Activated naive CD4-positive, alpha-beta T cell treated with anti-CD3 and anti-CD28 coated beads, Interleukin-2, amount 50 U/mL, for 72 hours (primary cell): ENCODE results near the gene SH2D2A. TPM values are rescaled to one million over a fixed set of nuclear protein-coding genes. Genes with fewer than 3 reads are reported as not detected.
A peak's percentile ranks its signal among the peaks of the same experiment; 100 is the strongest.

ENCODE experiments used
- ATAC-seq, 2 donors: fragments of 150-1000 bp; cut with Tn5 transposase; 2 replicates each; pipeline ENCODE4 v1.10.0; 2021; ENCODE audit warnings: mild to moderate bottlenecking in 2 of 2, moderate library complexity in 2 of 2
- DNase-seq, 2 donors: peaks; one replicate each; pipeline ENCODE4 v3.0.0; 2021 to 2022; ENCODE audit warnings: low spot score in 2 of 2
- H3K27ac Mint-ChIP-seq, 2 donors: one replicate each; pipeline ENCODE4 v1.8.0; 2022; ENCODE audit warnings: mild to moderate bottlenecking in 2 of 2, mixed read lengths in 2 of 2
- H3K36me3 Mint-ChIP-seq, 2 donors: one replicate each; pipeline ENCODE4 v1.8.0; 2022; ENCODE audit warnings: mixed read lengths in 2 of 2
- H3K9me3 Mint-ChIP-seq, 2 donors: one replicate each; pipeline ENCODE4 v1.8.0; 2022; ENCODE audit warnings: mixed read lengths in 2 of 2
- total RNA-seq, 2 donors: library from RNA; stranded (reverse); gene quantifications; one replicate each; pipeline ENCODE4 v1.2.3, GENCODE V29; 2022

The SH2D2A gene
- total RNA-seq, result 100 to 1,000 TPM; 186 to 215 TPM

GRCh38 chr1:156816561-156817328 is at the start of gene SH2D2A:
Gene SH2D2A, minus strand, starts transcription at chr1:156816848. Its CDS starts 140 bp downstream, at chr1:156816708.
- peak; percentile 86 to 91 for ATAC-seq
- peaks cover 49 to 60% of the 10 kb centered on the region in 2 donors for H3K36me3 Mint-ChIP-seq
- DNase-seq, result peak; percentile 87 to 94
- H3K9me3 Mint-ChIP-seq, result peaks cover 7 to 10% of the 10 kb centered on the region in 2 donors
- peak within 1 kb of the TSS; percentile 95 to 96 for H3K27ac Mint-ChIP-seq

GRCh38 chr1:156865865-156866248 is 49.2 kb upstream of the SH2D2A start:
- ATAC-seq (no peak), DNase-seq (no peak)
- H3K27ac Mint-ChIP-seq, result no peak overlapping the region
- H3K9me3 Mint-ChIP-seq, result no peaks in the 10 kb centered on the region
- no peaks in the 10 kb centered on the region for H3K36me3 Mint-ChIP-seq

GRCh38 chr1:156865258-156865657 is 48.6 kb upstream of the SH2D2A start:
- DNase-seq (no peak), ATAC-seq (no peak)
- H3K9me3 Mint-ChIP-seq, result no peaks in the 10 kb centered on the region
- H3K36me3 Mint-ChIP-seq, result no peaks in the 10 kb centered on the region
- no peak overlapping the region for H3K27ac Mint-ChIP-seq

- ATAC-seq (no peak), DNase-seq (no peak)
- H3K9me3 Mint-ChIP-seq, result no peaks in the 10 kb centered on the region
- H3K36me3 Mint-ChIP-seq, result no peaks in the 10 kb centered on the region
- no peak overlapping the region for H3K27ac Mint-ChIP-seq
Observed at GRCh38 chr1:156864796-156865195, 48.1 kb upstream of the SH2D2A start.

- Mint-ChIP-seq H3K27ac (peak overlapping the region in 1 of 2 donors; percentile 42), H3K9me3 (no peaks in the 10 kb centered on the region), H3K36me3 (peaks cover 0 to under 1% of the 10 kb centered on the region in 2 donors)
- DNase-seq (no peak), ATAC-seq (no peak)
Observed at GRCh38 chr1:156863631-156864030, 47.0 kb upstream of the SH2D2A start.

- ATAC-seq, result peak; percentile 43 to 61
- no peak for DNase-seq
- Mint-ChIP-seq H3K36me3 (peaks cover 0 to 4% of the 10 kb centered on the region in 2 donors), H3K27ac (peak overlapping the region in 1 of 2 donors; percentile 42), H3K9me3 (no peaks in the 10 kb centered on the region)
Observed at GRCh38 chr1:156862997-156863599, 46.5 kb upstream of the SH2D2A start.

GRCh38 chr1:156862584-156862983 is 45.9 kb upstream of the SH2D2A start:
- Mint-ChIP-seq H3K36me3 (peaks cover 0 to 4% of the 10 kb centered on the region in 2 donors), H3K9me3 (no peaks in the 10 kb centered on the region), H3K27ac (peak overlapping the region in 1 of 2 donors; percentile 42)
- DNase-seq, result no peak
- ATAC-seq, result no peak

GRCh38 chr1:156860628-156861423 is 44.2 kb upstream of the SH2D2A start, which contains the start of gene NTRK1:
Gene NTRK1, plus strand, starts transcription at chr1:156860865. Its CDS starts 70 bp downstream, at chr1:156860935.
- DNase-seq (peak in 1 of 2 donors; percentile 50), ATAC-seq (peak; percentile 55 to 83)
- Mint-ChIP-seq H3K27ac (no peak within 1 kb of the TSS), H3K36me3 (peaks cover 0 to 4% of the 10 kb centered on the region in 2 donors), H3K9me3 (no peaks in the 10 kb centered on the region)

- H3K36me3 Mint-ChIP-seq, result peaks cover 0 to 4% of the 10 kb centered on the region in 2 donors
- no peak overlapping the region for H3K27ac Mint-ChIP-seq
- H3K9me3 Mint-ChIP-seq, result no peaks in the 10 kb centered on the region
- DNase-seq (peak in 1 of 2 donors; percentile 70), ATAC-seq (peak; percentile 67 to 74)
Observed at GRCh38 chr1:156860113-156860627, 43.5 kb upstream of the SH2D2A start.

GRCh38 chr1:156859523-156860112 is 43.0 kb upstream of the SH2D2A start:
- H3K9me3 Mint-ChIP-seq, result no peaks in the 10 kb centered on the region
- DNase-seq, result no peak
- H3K36me3 Mint-ChIP-seq, result peaks cover 0 to 4% of the 10 kb centered on the region in 2 donors
- no peak overlapping the region for H3K27ac Mint-ChIP-seq
- ATAC-seq, result peak; percentile 15 to 26

GRCh38 chr1:156858959-156859522 is 42.4 kb upstream of the SH2D2A start, which contains the start of gene INSRR:
Gene INSRR, minus strand, starts transcription at chr1:156859117. Its CDS starts 496 bp downstream, at chr1:156858621.
- H3K27ac Mint-ChIP-seq, result no peak within 1 kb of the TSS
- H3K9me3 Mint-ChIP-seq, result no peaks in the 10 kb centered on the region
- H3K36me3 Mint-ChIP-seq, result peaks cover 0 to 4% of the 10 kb centered on the region in 2 donors
- ATAC-seq, result no peak
- DNase-seq, result no peak

- H3K9me3 Mint-ChIP-seq, result no peaks in the 10 kb centered on the region
- peaks cover 0 to 4% of the 10 kb centered on the region in 2 donors for H3K36me3 Mint-ChIP-seq
- DNase-seq (no peak), ATAC-seq (no peak)
- no peak overlapping the region for H3K27ac Mint-ChIP-seq
Observed at GRCh38 chr1:156858555-156858956, 41.9 kb upstream of the SH2D2A start.

GRCh38 chr1:156857532-156857931 is 40.9 kb upstream of the SH2D2A start:
- Mint-ChIP-seq H3K36me3 (peaks cover 0 to 4% of the 10 kb centered on the region in 2 donors), H3K27ac (no peak overlapping the region), H3K9me3 (no peaks in the 10 kb centered on the region)
- no peak for DNase-seq
- no peak for ATAC-seq

- DNase-seq (no peak), ATAC-seq (no peak)
- Mint-ChIP-seq H3K9me3 (no peaks in the 10 kb centered on the region), H3K27ac (no peak overlapping the region), H3K36me3 (peaks cover 0 to 4% of the 10 kb centered on the region in 2 donors)
Observed at GRCh38 chr1:156856282-156856785, 39.7 kb upstream of the SH2D2A start.

GRCh38 chr1:156854634-156855033 is 38.0 kb upstream of the SH2D2A start:
- Mint-ChIP-seq H3K36me3 (peaks cover 0 to 4% of the 10 kb centered on the region in 2 donors), H3K27ac (no peak overlapping the region), H3K9me3 (no peaks in the 10 kb centered on the region)
- ATAC-seq (no peak), DNase-seq (no peak)

- H3K9me3 Mint-ChIP-seq, result no peaks in the 10 kb centered on the region
- H3K27ac Mint-ChIP-seq, result no peak overlapping the region
Observed at GRCh38 chr1:156853761-156854160, 37.1 kb upstream of the SH2D2A start.

More at GRCh38 chr1:156853761-156854160, 37.1 kb upstream of the SH2D2A start:
- peaks cover 0 to 4% of the 10 kb centered on the region in 2 donors for H3K36me3 Mint-ChIP-seq
- ATAC-seq, result no peak
- DNase-seq, result no peak
